Kidney glomerular epithelial cell (primary cell): Measurements from ENCODE around the gene RSRC1.
A peak's percentile ranks its signal among the peaks of the same experiment; 100 is the strongest.
"Not testable (repeated sequence)": the region's sequence is repeated elsewhere in the genome, so short reads cannot be mapped to it uniquely, and the experiment has no call there.

Experiments used
- DNase-seq: peaks from one replicate; lab custom pipeline; 2025; lab: John Stamatoyannopoulos, UW

The RSRC1 gene

GRCh38 chr3:158531334-158531733 is 421.4 kb downstream of the RSRC1 start:
- no peak for DNase-seq

- peak; percentile 20 for DNase-seq
Measured at GRCh38 chr3:158532099-158532734, 422.3 kb downstream of the RSRC1 start.

GRCh38 chr3:158535918-158536317 is 426.0 kb downstream of the RSRC1 start:
- DNase-seq, result no peak

- peak; percentile 31 for DNase-seq
Measured at GRCh38 chr3:158539414-158540014, 429.6 kb downstream of the RSRC1 start.

GRCh38 chr3:158540066-158540465 is 430.2 kb downstream of the RSRC1 start:
- DNase-seq, result no peak

GRCh38 chr3:158548691-158549090 is 438.8 kb downstream of the RSRC1 start:
- no peak for DNase-seq

GRCh38 chr3:158549938-158550337 is 440.0 kb downstream of the RSRC1 start:
- DNase-seq, result not testable (repeated sequence)

- DNase-seq, result no peak
Measured at GRCh38 chr3:158552124-158552523, 442.2 kb downstream of the RSRC1 start.

- no peak for DNase-seq
Measured at GRCh38 chr3:158559504-158559903, 449.6 kb downstream of the RSRC1 start.

- no peak for DNase-seq
Measured at GRCh38 chr3:158560979-158561378, 451.1 kb downstream of the RSRC1 start.

- no peak for DNase-seq
Measured at GRCh38 chr3:158562674-158563073, 452.8 kb downstream of the RSRC1 start.

- DNase-seq, result no peak
Measured at GRCh38 chr3:158563076-158563475, 453.2 kb downstream of the RSRC1 start.

- no peak for DNase-seq
Measured at GRCh38 chr3:158565076-158565475, 455.2 kb downstream of the RSRC1 start.

GRCh38 chr3:158568784-158569183 is 458.9 kb downstream of the RSRC1 start:
- DNase-seq, result no peak

GRCh38 chr3:158569794-158570193 is 459.9 kb downstream of the RSRC1 start:
- DNase-seq, result no peak

GRCh38 chr3:158570999-158571702 is 461.3 kb downstream of the RSRC1 start, which contains the start of gene MLF1:
Gene MLF1 (plus strand): TSS chr3:158571194. CDS start chr3:158571301, 107 bp downstream.
- DNase-seq, result peak; percentile 95

GRCh38 chr3:158571969-158572765 is 462.3 kb downstream of the RSRC1 start:
- DNase-seq, result no peak

GRCh38 chr3:158572766-158573060 is 462.8 kb downstream of the RSRC1 start:
- DNase-seq, result no peak

- DNase-seq, result no peak
Measured at GRCh38 chr3:158573714-158574113, 463.8 kb downstream of the RSRC1 start.

GRCh38 chr3:158574646-158575045 is 464.8 kb downstream of the RSRC1 start:
- no peak for DNase-seq

GRCh38 chr3:158590223-158590622 is 480.3 kb downstream of the RSRC1 start:
- DNase-seq, result no peak
